Fibroblast of lung (primary cell): ENCODE data around the gene GABPB1. TPM values are rescaled to one million over a fixed set of nuclear protein-coding genes. Genes with fewer than 3 reads are reported as not detected.

Experiments used
- DNase-seq, 2 donors: peaks; one replicate each; pipeline versions ENCODE4 v3.0.0 to v3.0.0-alpha.2; 2010; ENCODE audit warnings: low read depth in 2 of 2
- H2AFZ ChIP-seq: 2 replicates; pipeline ENCODE4 v1.5.1; 2012; ENCODE audit warnings: low read length, control low read depth, inconsistent platforms
- H3K27ac ChIP-seq: 2 replicates; pipeline ENCODE4 v1.5.1; 2011; ENCODE audit warnings: low read length, control low read depth; ENCODE audit not compliant: insufficient read depth
- H3K27me3 ChIP-seq: 2 replicates; pipeline ENCODE4 v1.5.1; 2011; ENCODE audit warnings: mild to moderate bottlenecking, low read length; ENCODE audit not compliant: control insufficient read depth, insufficient read depth
- H3K36me3 ChIP-seq: 2 replicates; pipeline ENCODE4 v1.5.1; 2011; ENCODE audit warnings: low read length; ENCODE audit not compliant: control insufficient read depth, insufficient read depth
- H3K4me1 ChIP-seq: 2 replicates; pipeline ENCODE4 v1.5.1; 2011; ENCODE audit warnings: low read length; ENCODE audit not compliant: control insufficient read depth, insufficient read depth; ENCODE audit errors: extremely low read depth
- H3K4me2 ChIP-seq: 2 replicates; pipeline ENCODE4 v1.5.1; 2011; ENCODE audit warnings: low read length, control low read depth; ENCODE audit not compliant: insufficient read depth; ENCODE audit errors: extremely low read depth
- H3K4me3 ChIP-seq, 4 experiments: fragments of 200-600 bp in 1 of 4; sonication (generic) in 1 of 4; replicated peaks in 1 of 4; 2 replicates each; pipeline ENCODE4 v1.5.1; 2011 to 2016; ENCODE audit warnings: low read length in 4 of 4, low read depth in 3 of 4, mild to moderate bottlenecking in 3 of 4, control low read depth in 2 of 4, inconsistent platforms in 1 of 4, mixed read lengths in 1 of 4; ENCODE audit not compliant: insufficient read depth in 1 of 4; ENCODE audit errors: control extremely low read depth in 1 of 4
- H3K79me2 ChIP-seq: 2 replicates; pipeline ENCODE4 v1.5.1; 2012; ENCODE audit warnings: mild to moderate bottlenecking, low read length, inconsistent platforms; ENCODE audit not compliant: control insufficient read depth, insufficient read depth
- H3K9ac ChIP-seq: 2 replicates; pipeline ENCODE4 v1.5.1; 2011; ENCODE audit warnings: mild to moderate bottlenecking, low read length, control low read depth; ENCODE audit not compliant: insufficient read depth
- H3K9me3 ChIP-seq: 2 replicates; pipeline ENCODE4 v1.5.1; 2012; ENCODE audit warnings: low read depth, low read length; ENCODE audit not compliant: control insufficient read depth, insufficient read depth
- H4K20me1 ChIP-seq: 2 replicates; pipeline ENCODE4 v1.5.1; 2011; ENCODE audit warnings: low read length; ENCODE audit not compliant: control insufficient read depth, insufficient read depth; ENCODE audit errors: extremely low read depth
- EZH2 ChIP-seq: IDR thresholded peaks from 2 replicates; pipeline ENCODE4 v1.5.1; 2012; ENCODE audit warnings: low read length, control low read depth, mild to moderate bottlenecking; ENCODE audit errors: missing control alignments
- polyA plus RNA-seq, 2 donors: library from polyadenylated mRNA; depleted of rRNA in 1 of 2; stranded (reverse) in 1 of 2; unstranded in 1 of 2; fragments of >200 nt; gene quantifications; 2 replicates each; pipeline ENCODE4 v1.2.1, GENCODE V29; 2011 to 2012; ENCODE audit warnings: missing spikeins in 1 of 2
- total RNA-seq: library from RNA; depleted of rRNA; stranded (reverse); fragments of >200 nt; gene quantifications from 2 replicates; pipeline ENCODE4 v1.2.1, GENCODE V29; 2014
- TF ChIP-seq, protein P1 (sequence below), 2 donors: IDR thresholded peaks in 1 of 2; conservative IDR thresholded peaks in 1 of 2; 1 replicate in 1 of 2; 2 replicates in 1 of 2; pipeline ENCODE4 v1.5.1; 2011 to 2012; ENCODE audit warnings: low read length in 2 of 2, control low read depth in 1 of 2, inconsistent platforms in 1 of 2, low read depth in 1 of 2, mild to moderate bottlenecking in 1 of 2

GABPB1 gene
- total and polyA plus RNA-seq, 2 donors (not counting 1 experiment from before 2014, with no cell fraction given): 25.4 to 40.1 TPM

DNA sequence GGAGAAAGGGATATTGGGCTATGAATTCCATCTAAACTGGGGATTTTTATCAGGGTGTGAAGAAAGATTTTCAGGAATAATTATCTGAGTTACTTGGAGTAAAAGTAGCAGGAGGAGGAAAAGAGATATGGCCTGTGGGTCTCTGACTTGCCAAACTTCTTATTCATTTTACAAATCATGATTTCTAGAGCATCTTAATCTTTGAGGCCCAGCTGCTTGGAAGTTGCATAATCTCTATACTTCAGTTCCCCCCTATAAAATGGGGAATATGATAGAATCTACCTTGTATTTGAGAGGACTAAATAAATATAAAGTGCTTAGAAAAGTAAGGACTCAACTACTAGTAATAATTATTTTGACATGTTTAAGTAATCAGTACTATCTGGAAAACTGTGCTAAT lies 11.0 kb upstream of the GABPB1 start:
- H3K4me1 ChIP-seq: no peaks in the 10 kb centered on the region
- H2AFZ ChIP-seq: no peak overlapping the region
- H4K20me1 ChIP-seq: no peaks in the 10 kb centered on the region
- H3K4me3 ChIP-seq: no peak overlapping the region
- TF ChIP-seq EZH2: no peak
- TF ChIP-seq, protein P1, sequence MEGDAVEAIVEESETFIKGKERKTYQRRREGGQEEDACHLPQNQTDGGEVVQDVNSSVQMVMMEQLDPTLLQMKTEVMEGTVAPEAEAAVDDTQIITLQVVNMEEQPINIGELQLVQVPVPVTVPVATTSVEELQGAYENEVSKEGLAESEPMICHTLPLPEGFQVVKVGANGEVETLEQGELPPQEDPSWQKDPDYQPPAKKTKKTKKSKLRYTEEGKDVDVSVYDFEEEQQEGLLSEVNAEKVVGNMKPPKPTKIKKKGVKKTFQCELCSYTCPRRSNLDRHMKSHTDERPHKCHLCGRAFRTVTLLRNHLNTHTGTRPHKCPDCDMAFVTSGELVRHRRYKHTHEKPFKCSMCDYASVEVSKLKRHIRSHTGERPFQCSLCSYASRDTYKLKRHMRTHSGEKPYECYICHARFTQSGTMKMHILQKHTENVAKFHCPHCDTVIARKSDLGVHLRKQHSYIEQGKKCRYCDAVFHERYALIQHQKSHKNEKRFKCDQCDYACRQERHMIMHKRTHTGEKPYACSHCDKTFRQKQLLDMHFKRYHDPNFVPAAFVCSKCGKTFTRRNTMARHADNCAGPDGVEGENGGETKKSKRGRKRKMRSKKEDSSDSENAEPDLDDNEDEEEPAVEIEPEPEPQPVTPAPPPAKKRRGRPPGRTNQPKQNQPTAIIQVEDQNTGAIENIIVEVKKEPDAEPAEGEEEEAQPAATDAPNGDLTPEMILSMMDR (conservative IDR thresholded peaks at IDR 0.05 in 1 of 2, IDR thresholded peaks at IDR 0.05 in 1 of 2; ENCODE audit: low read depth in 1 of 2, low read length in 2 of 2): no peak
- no peaks in the 10 kb centered on the region for H3K36me3 ChIP-seq
- no peaks in the 10 kb centered on the region for H3K79me2 ChIP-seq
- H3K9me3 ChIP-seq: no peaks in the 10 kb centered on the region
- no peak overlapping the region for H3K27ac ChIP-seq
- H3K4me2 ChIP-seq: no peak overlapping the region
- no peak for DNase-seq
- no peak overlapping the region for H3K9ac ChIP-seq
- H3K27me3 ChIP-seq: no peaks in the 10 kb centered on the region

DNA sequence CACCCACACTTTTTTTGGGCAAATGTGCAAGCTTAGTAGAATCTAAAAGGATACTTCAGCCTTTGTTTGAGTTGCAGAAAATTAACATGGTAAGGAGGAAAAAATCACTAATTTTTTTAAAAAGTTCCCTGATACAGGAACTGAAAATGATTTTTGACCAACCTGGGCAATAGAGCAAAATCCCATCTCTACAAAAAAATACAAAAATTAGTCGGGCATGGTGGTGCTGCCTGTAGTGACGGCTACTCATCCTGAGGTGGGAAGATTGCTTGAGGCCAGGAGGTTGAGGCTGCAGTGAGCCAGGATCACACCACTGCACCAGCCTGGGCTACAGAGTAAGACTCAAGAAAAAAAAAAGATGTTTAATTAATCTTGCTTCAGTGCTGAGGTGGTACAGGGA lies 10.6 kb upstream of the GABPB1 start:
- Histone ChIP-seq H3K4me2 (no peak overlapping the region), H3K27ac (no peak overlapping the region), H4K20me1 (no peaks in the 10 kb centered on the region), H3K4me1 (no peaks in the 10 kb centered on the region), H3K9me3 (no peaks in the 10 kb centered on the region), H3K9ac (no peak overlapping the region), H3K79me2 (no peaks in the 10 kb centered on the region), H3K4me3 (no peak overlapping the region), H2AFZ (no peak overlapping the region), H3K27me3 (no peaks in the 10 kb centered on the region), H3K36me3 (peaks cover under 1% of the 10 kb centered on the region)
- DNase-seq: no peak
- TF ChIP-seq, protein P1 (conservative IDR thresholded peaks at IDR 0.05 in 1 of 2, IDR thresholded peaks at IDR 0.05 in 1 of 2; ENCODE audit: low read depth in 1 of 2, low read length in 2 of 2): no peak
- TF ChIP-seq EZH2: no peak

DNA sequence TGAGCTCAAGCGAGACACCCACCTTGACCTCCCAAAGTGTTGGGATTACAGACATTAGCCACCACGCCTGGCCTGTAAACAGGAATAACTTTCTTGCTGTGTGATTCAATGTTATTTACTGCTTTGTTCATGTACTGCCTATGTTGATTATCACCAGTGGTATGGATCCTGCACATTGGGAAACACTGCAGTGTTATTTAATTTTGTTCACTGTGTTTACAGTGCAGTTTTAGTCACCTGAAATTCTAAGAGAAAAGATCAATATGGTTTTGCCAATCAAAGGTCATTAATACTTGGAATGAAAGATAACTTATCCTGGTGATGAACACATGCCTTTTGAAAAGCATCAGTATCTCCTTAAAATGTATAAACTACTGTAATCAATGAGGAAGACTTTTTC lies 8.6 kb upstream of the GABPB1 start:
- no peak overlapping the region for H2AFZ ChIP-seq
- no peaks in the 10 kb centered on the region for H3K27me3 ChIP-seq
- peaks cover 5% of the 10 kb centered on the region for H3K36me3 ChIP-seq
- H3K4me3 ChIP-seq: no peak overlapping the region
- H3K9me3 ChIP-seq: no peaks in the 10 kb centered on the region
- H3K9ac ChIP-seq: no peak overlapping the region
- peaks cover 8% of the 10 kb centered on the region for H3K79me2 ChIP-seq
- TF ChIP-seq, protein P1 (conservative IDR thresholded peaks at IDR 0.05 in 1 of 2, IDR thresholded peaks at IDR 0.05 in 1 of 2; ENCODE audit: low read depth in 1 of 2, low read length in 2 of 2): no peak
- TF ChIP-seq EZH2: no peak
- no peak for DNase-seq
- no peaks in the 10 kb centered on the region for H4K20me1 ChIP-seq
- H3K27ac ChIP-seq: no peak overlapping the region
- H3K4me1 ChIP-seq: no peaks in the 10 kb centered on the region
- no peak overlapping the region for H3K4me2 ChIP-seq
